RWPE1 (cell line): ENCODE results near the gene PTH2.
A peak's percentile ranks its signal among the peaks of the same experiment; 100 is the strongest.

Source experiments
- CTCF ChIA-PET: fragments of 350-600 bp; sonication (Branson Sonifier 250); formaldehyde crosslinking; extraction: SDS; loops from one replicate; lab custom pipeline; 2021; lab: Yijun Ruan, JAX
- POLR2A ChIA-PET: fragments of 400-600 bp; formaldehyde crosslinking; extraction: SDS; loops from one replicate; lab custom pipeline; 2020; ENCODE audit warnings: antibody characterized with exemption; ENCODE audit not compliant: low non-redundant PET; lab: Yijun Ruan, JAX
- DNase-seq: peaks from one replicate; pipeline ENCODE4 v3.0.0; 2012; ENCODE audit warnings: low spot score
- H3K27ac ChIP-seq: fragments of 450-650 bp; 2 replicates; pipeline ENCODE4 v1.5.1; 2017
- CTCF ChIP-seq: fragments of 450-650 bp; conservative IDR thresholded peaks from 2 replicates; pipeline ENCODE4 v1.5.1; 2017; ENCODE audit warnings: low read depth, mild to moderate bottlenecking

PTH2 gene

GRCh38 chr19:49390929-49391359 lies 32.3 kb downstream of the PTH2 start:
- ChIA-PET CTCF (interaction anchor here (0.6 to 2.4 kb wide), 8 partner anchors 8 to 709 kb away, joined by 3 to 17 read pairs (median 4); no protein-coding TSS in a partner anchor), POLR2A (interaction anchor here (0.6 kb wide), 1 partner anchor 124 kb away, joined by 3 read pairs; no protein-coding TSS in a partner anchor)
- TF ChIP-seq CTCF: no peak
- no peak overlapping the region for H3K27ac ChIP-seq
- no peak for DNase-seq

GRCh38 chr19:49390131-49390928 lies 32.9 kb downstream of the PTH2 start:
- no peak for TF ChIP-seq CTCF
- ChIA-PET CTCF (interaction anchor here (0.6 to 2.2 kb wide), 5 partner anchors 8 to 708 kb away, joined by 3 to 17 read pairs (median 3); no protein-coding TSS in a partner anchor), POLR2A (no interaction called here)
- no peak overlapping the region for H3K27ac ChIP-seq
- DNase-seq: no peak

GRCh38 chr19:49389406-49389805 lies 33.8 kb downstream of the PTH2 start:
- no peak for TF ChIP-seq CTCF
- POLR2A ChIA-PET: no interaction called here
- H3K27ac ChIP-seq: no peak overlapping the region
- DNase-seq: no peak
- CTCF ChIA-PET: interaction anchor here (0.6 kb wide), 1 partner anchor 60 kb away, joined by 3 read pairs; no protein-coding TSS in a partner anchor

- peak; percentile 87 for DNase-seq
- peak within 1 kb of the TSS; percentile 18; the same call in 1 of the 2 replicates for H3K27ac ChIP-seq
- POLR2A ChIA-PET: interaction anchor here (0.6 kb wide), 2 partner anchors 18 to 34 kb away, joined by 3 to 4 read pairs; no protein-coding TSS in a partner anchor
- CTCF ChIA-PET: interaction anchor here (0.6 kb wide), 1 partner anchor 19 kb away, joined by 3 read pairs; no protein-coding TSS in a partner anchor
- no peak for TF ChIP-seq CTCF
Measured at GRCh38 chr19:49387936-49388372, 35.3 kb downstream of the PTH2 start, which contains the start of gene KASH5. TSS of gene KASH5 (plus strand) at chr19:49388249. CDS start at chr19:49390884, 2,635 bp downstream.

- H3K27ac ChIP-seq: no peak overlapping the region
- DNase-seq: no peak
- ChIA-PET POLR2A (no interaction called here), CTCF (interaction anchor here (1.6 kb wide), 1 partner anchor 8 kb away, joined by 17 read pairs; no protein-coding TSS in a partner anchor)
- no peak for TF ChIP-seq CTCF
Measured at GRCh38 chr19:49383599-49383998, 39.6 kb downstream of the PTH2 start.

GRCh38 chr19:49382639-49383038 lies 40.6 kb downstream of the PTH2 start:
- ChIA-PET POLR2A (no interaction called here), CTCF (interaction anchor here (1.6 kb wide), 1 partner anchor 9 kb away, joined by 17 read pairs; no protein-coding TSS in a partner anchor)
- TF ChIP-seq CTCF: no peak
- H3K27ac ChIP-seq: no peak overlapping the region
- DNase-seq: no peak
